Pulmonary artery endothelial cell (primary cell): Measurements from ENCODE around the gene CCL24. TPM values are rescaled to one million over a fixed set of nuclear protein-coding genes. Genes with fewer than 3 reads are reported as not detected.
A peak's percentile ranks its signal among the peaks of the same experiment; 100 is the strongest.
"Not testable (repeated sequence)": the region's sequence is repeated elsewhere in the genome, so short reads cannot be mapped to it uniquely, and the experiment has no call there.

ENCODE experiments used
- DNase-seq: peaks from one replicate; pipeline ENCODE4 v3.0.0-alpha.2; 2011; ENCODE audit warnings: low read depth, low spot score
- total RNA-seq: library from RNA; depleted of rRNA; stranded (reverse); fragments of >200 nt; gene quantifications from 2 replicates; pipeline ENCODE4 v1.2.3, GENCODE V29; 2014

The CCL24 gene, protein sequence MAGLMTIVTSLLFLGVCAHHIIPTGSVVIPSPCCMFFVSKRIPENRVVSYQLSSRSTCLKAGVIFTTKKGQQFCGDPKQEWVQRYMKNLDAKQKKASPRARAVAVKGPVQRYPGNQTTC
- not detected in 2 replicates for total RNA-seq

GRCh38 chr7:75813781-75814236 is at the start of gene CCL24:
CCL24 (minus strand) TSS chr7:75813806; CDS start chr7:75813715, 91 bp downstream.
- DNase-seq, result no peak

DNA sequence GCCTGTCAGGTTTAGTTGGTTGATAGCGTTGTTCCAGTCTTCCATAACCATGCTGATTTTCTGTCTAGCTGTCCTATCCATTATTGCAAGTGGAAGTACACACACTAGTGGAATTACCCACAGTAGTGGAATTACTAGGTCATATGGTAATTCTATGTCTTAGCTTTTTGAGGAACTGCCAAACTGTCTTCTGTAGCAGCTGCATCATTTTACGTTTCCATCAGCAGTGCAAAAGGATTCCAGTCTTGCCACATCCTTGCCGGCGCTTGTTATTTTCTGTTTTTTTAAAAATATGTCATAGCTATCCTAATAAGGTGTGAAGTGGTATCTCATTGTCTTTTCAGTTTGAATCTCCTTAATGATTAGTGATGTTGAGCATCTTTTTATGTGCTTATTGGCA is 48.0 kb upstream of the CCL24 start:
- no peak for DNase-seq

DNA sequence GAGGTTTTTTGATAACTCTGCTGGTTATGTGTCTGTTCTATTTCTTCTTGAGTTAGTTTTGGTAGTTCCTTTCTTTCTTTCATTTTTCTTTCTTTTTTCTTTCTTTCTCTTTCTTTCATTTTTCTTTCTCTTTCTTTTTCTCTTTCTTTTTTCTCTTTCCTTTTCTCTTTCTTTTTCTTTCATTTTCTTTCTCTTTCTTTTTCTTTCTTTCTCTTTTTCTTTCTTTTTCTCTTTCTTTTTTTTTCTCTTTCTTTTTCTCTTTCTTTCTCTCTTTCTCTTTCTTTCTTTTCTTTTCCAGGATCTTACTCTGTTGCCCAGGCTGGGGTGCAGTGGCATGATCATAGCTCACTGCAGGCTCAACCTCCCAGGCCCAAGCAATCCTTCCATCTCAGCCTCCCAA is 44.8 kb upstream of the CCL24 start:
- no peak for DNase-seq

- no peak for DNase-seq
These were observed 42.9 kb upstream of the CCL24 start for GRCh38 chr7:75856536-75856935.

DNA sequence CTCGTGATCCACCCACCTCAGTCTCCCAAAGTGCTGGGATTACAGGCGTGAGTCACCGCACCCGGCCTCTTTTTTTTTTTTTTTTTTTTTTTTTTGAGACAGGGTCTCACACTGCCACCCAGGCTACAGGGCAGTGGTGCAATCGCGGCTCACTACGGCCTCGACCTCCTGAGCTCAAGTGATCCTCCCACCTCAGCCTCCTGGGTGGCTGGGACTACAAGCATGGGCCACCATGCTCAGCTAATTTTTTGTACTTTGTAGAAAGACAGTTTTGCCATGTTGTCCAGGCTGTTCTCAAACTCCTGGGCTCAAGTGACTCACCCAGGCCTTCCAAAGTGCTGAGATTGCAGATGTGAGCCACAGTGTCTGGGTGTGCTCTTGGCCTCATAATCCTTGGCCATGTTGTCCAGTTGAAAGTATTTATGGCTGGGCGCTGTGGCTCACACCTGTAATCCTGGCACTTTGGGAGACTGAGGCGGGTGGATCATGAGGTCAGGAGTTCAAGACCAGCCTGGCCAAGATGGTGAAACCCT is 41.3 kb upstream of the CCL24 start:
- DNase-seq, result not testable (repeated sequence)

GRCh38 chr7:75854233-75854632 is 40.6 kb upstream of the CCL24 start:
- DNase-seq, result no peak

- no peak for DNase-seq
These were observed 36.6 kb upstream of the CCL24 start for GRCh38 chr7:75850235-75850634.

- DNase-seq, result no peak
These were observed 36.0 kb upstream of the CCL24 start for GRCh38 chr7:75849573-75849972.

- no peak for DNase-seq
These were observed 34.1 kb upstream of the CCL24 start for GRCh38 chr7:75847707-75848106.

- DNase-seq, result not testable (repeated sequence)
These were observed 31.5 kb upstream of the CCL24 start for GRCh38 chr7:75845132-75845531.

DNA sequence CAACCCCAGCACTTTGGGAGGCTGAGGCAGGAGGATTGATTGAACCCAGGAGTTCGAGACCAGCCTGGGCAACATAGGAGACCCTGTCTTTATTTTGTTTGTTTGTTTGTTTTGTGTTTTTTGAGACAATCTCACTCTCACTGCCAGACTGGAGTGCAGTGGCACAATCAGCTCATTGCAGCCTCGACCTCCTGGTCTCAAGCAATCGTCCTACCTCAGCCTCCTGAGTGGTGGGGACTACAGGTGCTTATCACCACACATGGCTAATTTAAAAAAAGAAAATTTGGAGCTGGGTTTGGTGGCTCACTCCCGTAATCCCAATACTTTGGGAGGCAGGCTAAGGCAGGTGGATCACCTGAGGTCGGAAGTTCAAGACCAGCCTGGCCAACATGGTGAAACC is 30.6 kb upstream of the CCL24 start:
- no peak for DNase-seq

- DNase-seq, result no peak
These were observed 30.1 kb upstream of the CCL24 start for GRCh38 chr7:75843613-75844116.

DNA sequence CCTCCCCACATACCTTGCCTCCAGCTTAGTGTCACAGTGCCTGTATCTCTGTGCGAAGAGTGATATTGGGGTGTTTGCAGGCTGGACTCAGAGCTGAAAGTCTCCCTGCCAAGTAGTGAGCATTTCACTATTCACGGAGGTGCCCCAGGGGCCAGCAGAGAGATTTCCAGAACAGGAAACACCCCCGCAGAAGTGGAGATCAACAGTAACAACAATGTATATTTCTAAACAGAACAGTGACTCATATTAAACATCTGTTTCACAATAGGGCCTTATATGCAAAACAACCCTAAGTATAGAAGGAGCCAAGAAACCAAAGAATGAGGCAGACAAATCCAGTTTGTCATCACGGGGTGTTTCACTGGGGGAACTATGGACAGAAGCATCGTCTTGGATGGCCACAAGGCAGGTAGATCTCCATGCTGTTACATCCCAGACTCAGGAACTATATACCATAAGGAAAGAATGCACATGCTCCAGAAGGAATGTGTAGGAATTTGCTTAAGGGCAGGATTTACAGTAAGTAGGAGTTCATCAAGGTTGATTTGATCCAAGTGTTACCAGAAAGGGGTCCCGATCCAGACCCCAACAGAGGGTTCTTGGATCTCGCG is 29.3 kb upstream of the CCL24 start:
- peak; percentile 79 for DNase-seq

DNA sequence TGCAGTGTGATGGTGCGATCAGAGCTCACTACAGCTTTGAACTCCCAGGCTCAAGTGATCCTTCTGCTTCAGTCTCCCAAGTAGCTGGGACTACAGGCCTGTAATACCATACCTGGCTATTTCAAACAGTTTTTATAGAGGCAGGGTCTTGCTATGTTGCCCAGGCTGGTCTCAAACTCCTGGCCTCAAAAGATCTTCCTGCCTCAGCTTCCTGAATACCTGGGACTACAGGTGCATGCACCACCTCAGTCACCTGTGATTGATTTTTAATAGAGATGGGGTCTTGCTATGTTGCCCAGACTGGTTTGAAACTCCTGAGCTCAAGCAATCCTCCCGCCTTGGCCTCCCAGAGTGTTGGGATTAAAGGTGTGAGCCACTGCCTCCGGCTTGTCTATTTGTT is 26.4 kb upstream of the CCL24 start:
- DNase-seq, result no peak

GRCh38 chr7:75838281-75838930 is 24.8 kb upstream of the CCL24 start:
- not testable (repeated sequence) for DNase-seq

- no peak for DNase-seq
These were observed 23.2 kb upstream of the CCL24 start for GRCh38 chr7:75836798-75837197.

GRCh38 chr7:75835688-75836285 is 22.2 kb upstream of the CCL24 start:
- no peak for DNase-seq

DNA sequence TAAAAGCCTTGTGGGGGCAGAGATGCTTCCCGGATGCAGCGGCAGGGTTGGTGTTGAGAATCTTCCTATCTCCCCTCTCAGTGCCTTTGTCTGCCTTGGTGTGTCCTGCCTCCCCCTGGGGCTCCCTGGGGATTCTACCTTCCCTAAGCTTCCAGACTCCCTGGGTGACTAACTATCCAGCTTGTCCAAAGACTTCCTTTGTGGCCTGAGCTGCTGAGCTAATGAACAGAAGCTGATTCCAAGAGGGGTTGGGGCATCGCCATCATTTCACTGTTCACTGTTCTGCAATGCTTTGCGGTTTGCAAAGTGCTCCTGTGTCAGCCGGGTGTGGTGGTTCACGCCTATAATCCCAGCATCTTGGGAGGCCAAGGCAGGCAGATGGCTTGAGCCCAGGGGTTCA is 20.1 kb upstream of the CCL24 start:
- not testable (repeated sequence) for DNase-seq

DNA sequence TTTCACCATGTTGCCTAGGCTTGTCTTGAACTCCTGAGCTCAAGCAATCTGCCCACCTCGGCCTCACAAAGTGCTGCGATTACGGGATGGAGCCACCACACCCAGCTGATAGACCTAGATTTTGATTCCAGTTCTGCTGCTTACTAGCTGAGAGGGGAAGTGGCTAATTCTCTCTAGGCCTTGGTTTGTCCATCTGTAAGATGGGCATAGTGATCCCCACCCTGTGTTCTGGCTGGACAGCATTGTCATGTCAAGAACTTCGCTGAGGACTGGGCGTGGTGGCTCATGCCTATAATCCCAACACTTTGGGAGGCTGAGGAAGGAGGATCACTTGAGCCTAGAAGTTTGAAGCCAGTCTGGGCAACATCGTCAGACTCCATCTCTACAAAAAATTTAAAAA is 17.4 kb upstream of the CCL24 start:
- no peak for DNase-seq

GRCh38 chr7:75829656-75830055 is 16.1 kb upstream of the CCL24 start:
- DNase-seq, result not testable (repeated sequence)

DNA sequence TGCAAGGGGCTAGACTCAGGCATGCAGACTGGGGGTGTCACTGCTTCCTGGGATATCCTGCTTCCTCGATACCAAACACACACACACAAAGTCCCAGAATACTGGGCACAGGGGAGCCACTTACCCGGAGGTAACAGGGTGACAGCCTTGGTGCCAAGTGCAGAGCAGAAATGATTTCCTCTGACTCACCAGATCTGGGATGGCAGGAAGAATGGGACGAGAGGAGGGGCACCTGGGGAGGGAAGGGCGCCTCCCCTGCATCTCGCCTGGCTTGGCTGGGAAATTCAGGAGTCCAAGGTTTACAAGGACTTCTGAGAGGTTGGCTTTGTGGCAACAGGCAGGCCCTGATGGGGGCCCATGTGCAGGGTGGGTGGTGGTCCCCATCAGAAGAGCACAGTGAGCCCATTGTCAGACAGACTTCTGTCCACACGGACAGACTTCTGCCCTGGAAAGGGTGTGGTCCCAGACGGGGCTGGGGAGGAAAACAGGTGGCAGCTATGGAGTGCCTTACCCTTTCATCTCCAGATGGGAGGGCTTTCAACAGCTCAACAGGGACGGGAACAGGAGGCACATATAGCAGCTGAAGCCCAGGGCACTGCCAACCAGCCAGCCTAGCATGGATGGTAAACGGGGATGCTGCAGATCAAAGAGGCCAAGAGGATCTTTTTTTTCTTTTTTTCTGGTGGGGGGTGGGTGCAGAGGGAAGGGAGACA is 9.7 kb upstream of the CCL24 start:
- no peak for DNase-seq
